A549 treated with GW870086 at 1 μM for 4 hours (cell line): ENCODE results near the gene PIK3CD. TPM values are rescaled to one million over a fixed set of nuclear protein-coding genes. Genes with fewer than 3 reads are reported as not detected.

Experiments used
- total RNA-seq: library from RNA; stranded (reverse); fragments of 200-300 nt; extraction: Qiagen RNA extraction; gene quantifications from 5 replicates; pipeline ENCODE4 v1.2.3, GENCODE V29; 2022; ENCODE audit warnings: low read depth

Gene PIK3CD
- 6.8 to 7.8 TPM (median 7.4 TPM) in 5 replicates for total RNA-seq

GRCh38 chr1:9651565-9652378, at the start of gene PIK3CD:
Gene PIK3CD (plus strand): TSS chr1:9651731. CDS start chr1:9710456, 58,725 bp downstream.

Other genes with a start within 250 kb of the PIK3CD start
- gene SLC25A33, start 112.3 kb upstream of the PIK3CD start, total RNA-seq = 2.5 to 3.6 TPM (median 3.0 TPM) in 5 replicates
- 10.9 to 14.4 TPM (median 13.7 TPM) in 5 replicates for gene TMEM201, start 62.8 kb upstream of the PIK3CD start, total RNA-seq
- 54.6 to 67.4 TPM (median 63.2 TPM) in 5 replicates for gene CLSTN1, start 172.2 kb downstream of the PIK3CD start, total RNA-seq